HG03060 (cell line): Measurements from ENCODE around the gene CHAD.
"Not testable (repeated sequence)": the region's sequence is repeated elsewhere in the genome, so short reads cannot be mapped to it uniquely, and the experiment has no call there.

Source experiments
- ATAC-seq: cut with Tn5 transposase; IDR thresholded peaks from one replicate; pipeline ENCODE4 v1.9.1; 2021; ENCODE audit warnings: low read depth, moderate number of reproducible peaks; ENCODE audit not compliant: unreplicated experiment

CHAD gene

GRCh38 chr17:50432125-50432762, 36.4 kb downstream of the CHAD start:
- no peak for ATAC-seq

GRCh38 chr17:50430821-50431618, 37.7 kb downstream of the CHAD start:
- ATAC-seq, result no peak

GRCh38 chr17:50429793-50430192, 38.9 kb downstream of the CHAD start:
- ATAC-seq, result no peak

- ATAC-seq, result no peak
Observed at GRCh38 chr17:50428831-50429424, 39.8 kb downstream of the CHAD start.

- ATAC-seq, result not testable (repeated sequence)
Observed at GRCh38 chr17:50428126-50428525, 40.6 kb downstream of the CHAD start.

- no peak for ATAC-seq
Observed at GRCh38 chr17:50426814-50427787, 41.6 kb downstream of the CHAD start.

- no peak for ATAC-seq
Observed at GRCh38 chr17:50426472-50426782, 42.3 kb downstream of the CHAD start.

GRCh38 chr17:50425682-50426471, 42.8 kb downstream of the CHAD start, which contains the start of gene ACSF2:
TSS of gene ACSF2 (plus strand) at chr17:50426218. CDS start at chr17:50426262, 44 bp downstream.
- no peak for ATAC-seq

GRCh38 chr17:50424996-50425681, 43.5 kb downstream of the CHAD start:
- no peak for ATAC-seq

- ATAC-seq, result no peak
Observed at GRCh38 chr17:50424246-50424995, 44.3 kb downstream of the CHAD start.

- ATAC-seq, result no peak
Observed at GRCh38 chr17:50423553-50424159, 45.0 kb downstream of the CHAD start.

- no peak for ATAC-seq
Observed at GRCh38 chr17:50422738-50423137, 45.9 kb downstream of the CHAD start.

- no peak for ATAC-seq
Observed at GRCh38 chr17:50421308-50422051, 47.2 kb downstream of the CHAD start.

GRCh38 chr17:50420419-50421112, 48.1 kb downstream of the CHAD start:
- no peak for ATAC-seq

GRCh38 chr17:50419577-50419976, 49.1 kb downstream of the CHAD start:
- not testable (repeated sequence) for ATAC-seq

- no peak for ATAC-seq
Observed at GRCh38 chr17:50414808-50415207, 53.9 kb downstream of the CHAD start.
